Measurements from ENCODE around the gene NIF3L1.
A peak's percentile ranks its signal among the peaks of the same experiment; 100 is the strongest.
"Not testable (repeated sequence)": the region's sequence is repeated elsewhere in the genome, so short reads cannot be mapped to it uniquely, and the experiment has no call there.

NIF3L1 gene

DNA sequence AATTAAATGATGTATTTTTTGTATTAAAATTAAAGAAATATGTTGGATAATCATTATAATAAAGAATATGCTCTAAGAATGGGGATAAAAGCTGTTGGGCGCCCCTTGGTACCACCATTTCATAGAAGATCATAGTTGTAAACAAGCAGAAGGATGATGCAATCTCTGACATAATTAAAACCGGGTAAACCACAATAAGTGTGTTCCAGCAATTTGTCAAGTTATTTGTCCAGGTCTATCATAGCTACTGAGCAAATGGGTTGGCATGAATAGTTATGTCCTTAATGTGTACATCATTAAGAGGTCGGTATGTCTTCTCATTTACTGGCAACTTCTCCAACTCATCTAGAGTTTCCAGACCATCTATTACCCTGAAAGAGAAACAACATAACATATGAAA lies 18.0 kb upstream of the NIF3L1 start:
- DNase-seq (ENCODE audit: low read depth in 2 of 2, low spot score in 1 of 2), result no peak

DNA sequence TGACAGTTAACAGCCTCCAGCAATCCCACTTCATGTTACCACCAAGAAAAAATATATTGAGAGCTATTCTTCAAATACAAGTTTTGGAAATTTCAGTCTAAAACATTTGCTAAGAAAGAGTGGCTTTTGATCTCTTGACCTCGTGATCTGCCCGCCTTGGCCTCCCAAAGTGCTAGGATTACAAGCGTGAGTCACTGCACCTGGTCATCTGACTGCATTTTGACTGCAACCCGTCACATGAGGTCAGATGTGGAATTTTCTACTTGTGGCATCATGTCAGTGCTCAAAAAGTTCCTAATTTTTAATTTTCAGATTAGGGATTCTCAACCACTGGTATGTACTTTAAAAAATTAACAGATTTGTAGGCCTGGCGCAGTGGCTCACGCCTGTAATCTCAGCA lies 15.6 kb upstream of the NIF3L1 start:
- DNase-seq (ENCODE audit: low read depth in 2 of 2, low spot score in 1 of 2), result no peak

DNA sequence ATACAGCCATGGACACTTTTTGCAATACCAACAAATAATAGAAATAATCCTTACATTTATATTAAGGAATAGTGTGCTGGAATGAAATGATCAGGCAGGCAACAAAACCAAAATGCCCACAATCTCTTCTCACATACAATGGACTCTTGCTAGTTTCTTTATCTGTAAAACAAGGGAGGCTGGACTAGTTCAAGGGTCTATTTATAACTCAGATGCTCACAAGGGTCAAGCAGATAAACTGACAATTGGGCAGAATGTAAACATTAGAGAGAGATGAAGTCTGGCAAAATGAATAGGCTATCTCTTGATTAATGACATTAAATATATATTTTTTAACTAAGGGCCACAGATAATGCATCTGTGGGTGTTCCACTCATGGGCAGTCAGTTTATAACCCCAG lies 11.7 kb upstream of the NIF3L1 start:
- DNase-seq (ENCODE audit: low read depth in 2 of 2, low spot score in 1 of 2), result no peak

DNA sequence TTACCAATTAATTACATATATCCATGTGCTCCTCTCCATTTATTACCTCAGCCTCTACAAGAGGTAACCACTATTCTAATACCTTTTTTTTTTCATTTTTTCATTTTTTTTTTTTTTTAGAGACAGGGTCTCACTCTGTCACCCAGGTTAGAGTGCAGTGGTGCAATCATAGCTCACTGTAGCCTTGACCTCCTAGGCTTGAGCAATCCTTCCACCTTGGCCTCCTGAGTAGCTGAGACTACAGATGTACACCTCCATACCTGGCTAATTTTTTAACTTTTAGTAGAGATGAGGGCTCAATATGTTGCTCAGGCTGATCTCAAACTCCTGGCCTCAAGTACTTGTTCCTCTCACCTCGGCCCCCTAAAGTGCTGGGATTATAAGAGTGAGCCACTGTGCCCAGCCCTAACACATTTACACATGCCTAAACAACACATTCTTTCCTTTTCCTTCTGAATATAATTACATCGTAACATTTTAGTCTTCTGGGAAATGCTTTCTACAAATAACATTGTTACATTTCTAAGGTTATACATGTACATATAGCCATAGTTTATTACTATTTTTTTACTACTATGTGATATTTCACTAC lies 10.8 kb upstream of the NIF3L1 start:
- DNase-seq (ENCODE audit: low read depth in 2 of 2, low spot score in 1 of 2), result no peak

DNA sequence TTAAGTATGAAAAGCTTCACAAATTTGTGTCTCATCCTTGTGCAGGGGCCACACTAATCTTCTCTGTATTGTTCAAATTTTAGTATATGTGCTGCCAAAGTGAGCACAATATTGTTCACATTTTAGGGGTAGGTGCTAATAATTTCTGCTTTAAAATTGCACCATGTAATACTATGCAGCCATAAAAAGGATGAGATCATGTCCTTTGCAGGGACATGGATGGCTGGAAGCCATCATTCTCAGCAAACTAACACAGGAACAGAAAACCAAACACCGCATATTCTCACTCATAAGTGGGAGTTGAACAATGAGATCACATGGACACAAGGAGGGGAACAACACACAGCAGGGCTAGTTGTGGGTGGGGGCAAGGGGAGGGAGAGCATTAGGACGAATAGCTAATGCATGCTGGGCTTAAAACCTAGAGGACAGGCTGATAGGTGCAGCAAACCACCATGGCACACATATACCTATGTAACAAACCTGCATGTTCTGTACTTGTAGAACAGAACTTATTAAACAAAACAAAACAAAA lies 7.4 kb upstream of the NIF3L1 start:
- not testable (repeated sequence) for DNase-seq (ENCODE audit: low read depth in 2 of 2, low spot score in 1 of 2)

DNA sequence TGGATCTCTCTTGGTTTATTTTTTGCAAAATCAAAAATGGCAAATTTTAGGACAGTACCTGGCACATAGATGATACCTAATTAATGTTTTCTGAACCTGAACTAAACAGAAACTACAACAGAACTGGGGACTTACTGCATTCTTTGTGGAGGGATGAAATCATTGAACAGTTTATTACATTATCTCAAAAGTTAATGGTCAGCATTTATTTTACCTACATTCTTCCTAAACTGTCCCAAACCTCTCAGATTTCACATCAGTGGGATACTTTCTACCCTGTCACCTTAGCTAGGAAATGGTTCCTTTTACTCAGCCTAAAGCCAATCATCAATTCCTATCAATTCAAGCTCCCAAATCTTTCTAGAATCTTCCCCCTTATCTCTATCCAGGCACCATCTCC lies 10.3 kb downstream of the NIF3L1 start:
- DNase-seq (ENCODE audit: low read depth in 2 of 2, low spot score in 1 of 2), result no peak

DNA sequence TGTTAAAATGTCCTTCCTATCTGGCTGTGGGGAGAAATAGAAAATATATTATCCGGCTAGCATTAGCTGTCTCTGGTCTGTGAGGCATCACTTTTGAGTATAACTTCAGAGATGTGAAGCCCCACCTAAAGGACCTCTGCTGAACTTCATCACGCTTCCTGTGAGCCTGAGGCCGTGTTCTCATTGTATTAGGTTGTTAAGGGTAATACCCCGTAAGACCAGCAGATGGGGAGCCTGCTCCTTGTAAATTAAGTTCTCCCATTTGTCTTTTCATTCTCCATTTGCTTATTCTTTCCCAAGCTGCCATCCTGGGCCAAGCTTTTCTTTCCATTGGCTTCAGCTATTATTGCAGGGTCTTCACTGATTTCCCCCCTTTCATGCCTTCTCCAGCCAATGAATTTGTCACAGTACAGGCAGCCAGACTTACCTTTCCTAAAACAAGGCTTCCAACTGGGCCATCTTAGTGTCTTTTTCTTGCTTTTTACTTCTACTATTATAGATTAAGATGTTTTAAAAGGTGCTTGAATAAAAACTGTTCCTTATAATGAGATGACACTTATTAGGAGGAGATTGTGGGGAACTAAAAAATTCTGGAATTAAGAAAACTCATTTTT lies 12.4 kb downstream of the NIF3L1 start:
- DNase-seq (ENCODE audit: low read depth in 2 of 2, low spot score in 1 of 2), result peak; percentile 31 to 40

DNA sequence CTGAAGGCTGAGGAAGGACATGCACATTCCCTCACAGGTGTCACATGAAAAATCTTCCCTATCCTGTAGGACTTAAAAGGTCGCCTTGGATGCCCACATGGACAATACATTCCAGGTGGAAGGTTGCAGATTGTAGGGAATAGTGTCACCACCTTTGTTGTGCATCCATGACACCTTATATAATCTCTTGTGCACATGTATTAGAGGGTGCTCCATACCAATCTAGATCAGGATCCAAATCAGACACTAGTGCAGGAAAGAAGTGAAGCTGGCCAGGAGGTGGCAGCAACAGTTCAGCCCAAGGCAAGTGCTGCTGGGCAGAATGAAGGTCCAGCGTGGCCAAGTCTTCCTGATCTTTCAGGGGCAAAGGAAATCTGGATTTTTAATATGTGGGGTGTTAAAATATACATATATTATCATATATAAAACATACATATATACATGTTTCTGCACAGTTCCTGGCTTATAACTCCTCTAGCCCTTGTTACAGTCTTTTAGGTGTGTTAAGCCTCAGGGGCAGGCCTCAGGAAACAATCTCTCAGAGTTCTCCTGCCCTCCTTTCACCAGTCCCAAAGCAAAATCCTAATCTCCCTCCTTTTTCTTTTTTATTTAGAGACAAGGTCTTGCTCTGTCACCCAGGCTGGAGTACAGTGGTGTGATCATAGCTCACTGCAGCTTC lies 16.6 kb downstream of the NIF3L1 start:
- DNase-seq (ENCODE audit: low read depth in 2 of 2, low spot score in 1 of 2), result peak; percentile 2 to 13

DNA sequence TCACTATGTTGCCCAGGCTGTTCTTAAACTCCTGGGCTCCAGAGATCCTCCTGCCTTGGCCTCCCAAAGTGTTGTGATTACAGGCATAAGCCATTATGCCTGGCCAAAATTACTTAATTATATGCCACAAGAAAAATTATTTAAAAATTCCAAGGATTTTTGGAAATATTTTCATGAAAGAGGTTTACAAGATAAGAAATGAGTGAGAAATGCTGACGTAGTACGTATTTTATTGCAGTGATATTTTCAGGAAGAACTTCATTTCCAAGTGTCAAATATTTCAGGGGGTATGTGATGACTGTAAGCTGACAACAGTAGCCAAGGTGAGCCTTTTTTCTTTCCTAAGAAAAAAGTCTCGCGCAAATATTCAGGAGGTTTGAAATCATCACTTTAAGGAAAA lies 20.8 kb downstream of the NIF3L1 start:
- DNase-seq (ENCODE audit: low read depth in 2 of 2, low spot score in 1 of 2), result no peak

DNA sequence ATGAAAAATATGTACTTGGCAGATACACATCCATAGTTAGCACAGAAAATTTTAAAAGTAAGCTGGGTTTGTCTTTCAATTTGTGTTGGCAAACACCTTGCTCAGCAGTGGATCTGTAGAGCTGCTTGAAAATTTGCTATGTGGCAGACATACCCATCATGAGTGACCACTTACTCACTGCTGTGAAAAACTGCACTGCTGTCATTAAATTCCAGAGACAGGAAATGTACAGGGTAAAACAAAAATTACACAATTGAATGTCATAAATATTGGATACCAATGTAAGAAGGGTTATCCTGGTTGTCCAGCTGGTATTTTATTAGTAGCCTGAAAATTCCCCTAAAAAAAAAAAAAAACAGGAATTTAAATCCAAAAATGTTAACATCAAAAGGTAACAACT lies 24.5 kb downstream of the NIF3L1 start:
- no peak for DNase-seq (ENCODE audit: low read depth in 2 of 2, low spot score in 1 of 2)

DNA sequence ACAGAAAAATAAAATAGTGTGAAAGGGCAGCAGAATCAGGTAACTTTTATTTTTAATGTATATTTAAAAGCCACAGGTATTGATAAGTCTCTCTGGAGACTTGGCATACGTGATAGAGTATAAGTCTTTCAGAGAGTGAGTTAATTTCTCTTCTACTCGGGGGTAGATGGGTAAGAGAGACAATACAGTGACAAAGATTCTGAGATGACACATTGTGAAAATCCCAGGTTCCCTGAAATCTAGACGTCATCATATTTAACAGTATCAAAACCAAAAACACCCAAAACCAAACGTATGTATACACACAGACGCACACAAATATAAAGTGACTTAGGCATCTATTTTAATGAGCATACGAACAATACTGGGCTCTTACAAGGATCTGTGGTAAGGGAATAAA lies 33.3 kb downstream of the NIF3L1 start:
- no peak for DNase-seq (ENCODE audit: low read depth in 2 of 2, low spot score in 1 of 2)

DNA sequence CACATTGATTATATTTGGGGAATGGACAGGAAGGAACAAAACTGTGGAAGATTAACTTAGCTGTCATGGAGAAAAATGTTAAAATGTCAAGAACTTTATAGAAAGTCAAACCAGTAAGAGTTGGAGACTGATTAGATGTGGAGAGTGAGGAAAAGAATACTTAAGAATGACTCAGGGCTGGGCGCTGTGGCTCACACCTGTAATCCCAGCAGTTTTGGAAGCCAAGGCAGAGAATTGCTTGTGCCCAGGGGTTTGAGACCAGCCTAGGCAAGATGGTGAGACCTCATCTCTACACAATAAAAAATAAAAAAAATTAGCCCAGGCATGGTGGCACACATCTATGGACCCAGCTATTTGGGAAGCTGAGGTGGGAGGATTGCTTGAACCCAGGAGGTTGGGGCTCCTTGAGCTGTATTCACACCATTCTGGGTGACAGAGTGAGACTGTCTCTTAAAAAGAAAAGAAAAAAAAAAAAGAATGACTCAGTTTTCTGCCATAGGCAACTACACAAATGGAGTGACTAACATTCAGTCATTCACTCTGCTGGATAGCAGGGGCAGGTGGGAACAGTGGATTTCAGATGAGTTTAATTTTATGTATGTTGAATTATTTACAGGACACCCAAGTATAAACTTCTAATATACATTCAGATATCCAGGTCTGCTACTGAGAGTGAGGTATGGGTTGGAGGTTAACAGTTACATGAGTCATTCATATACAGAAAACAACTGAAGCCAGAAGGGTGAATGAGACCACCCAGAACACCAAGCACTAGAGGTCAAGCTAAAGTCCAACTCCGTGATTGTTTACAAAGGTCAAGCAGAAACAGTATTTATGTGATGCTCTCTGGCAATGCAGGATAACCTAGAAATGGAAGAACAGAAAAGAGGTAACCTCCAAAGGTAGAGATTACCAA lies 40.4 kb downstream of the NIF3L1 start:
- no peak for DNase-seq (ENCODE audit: low read depth in 2 of 2, low spot score in 1 of 2)

DNA sequence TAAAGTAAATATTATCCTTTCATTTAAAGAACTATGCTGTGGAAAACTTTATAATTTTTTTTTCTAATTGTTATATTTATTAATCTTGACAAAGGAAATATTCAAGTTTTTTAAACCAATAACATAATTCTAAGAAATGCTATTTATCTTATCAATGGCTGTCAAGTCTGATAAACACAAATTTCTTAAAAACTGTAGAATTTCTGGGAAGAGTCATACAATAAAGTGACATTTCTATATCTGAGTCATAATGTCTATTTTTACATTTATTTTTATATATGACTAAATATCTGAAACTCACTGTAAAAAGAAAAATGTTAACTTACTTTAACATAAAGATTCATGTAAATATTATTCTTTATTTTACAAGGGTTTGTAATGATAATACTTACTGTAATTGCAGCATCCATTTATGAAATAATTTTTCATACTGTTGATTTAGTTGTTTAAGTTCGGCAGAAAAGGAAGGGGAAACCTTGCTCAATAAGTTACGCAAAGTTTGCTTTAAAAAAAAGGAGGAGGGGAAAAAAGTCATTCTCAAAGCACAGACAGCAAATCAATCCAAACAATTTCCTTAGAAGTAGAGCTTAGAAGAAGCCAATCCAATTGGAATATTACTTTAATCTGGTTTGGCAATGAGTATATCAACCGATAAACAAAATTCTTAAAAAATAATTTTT lies 41.9 kb downstream of the NIF3L1 start:
- no peak for DNase-seq (ENCODE audit: low read depth in 2 of 2, low spot score in 1 of 2)

DNA sequence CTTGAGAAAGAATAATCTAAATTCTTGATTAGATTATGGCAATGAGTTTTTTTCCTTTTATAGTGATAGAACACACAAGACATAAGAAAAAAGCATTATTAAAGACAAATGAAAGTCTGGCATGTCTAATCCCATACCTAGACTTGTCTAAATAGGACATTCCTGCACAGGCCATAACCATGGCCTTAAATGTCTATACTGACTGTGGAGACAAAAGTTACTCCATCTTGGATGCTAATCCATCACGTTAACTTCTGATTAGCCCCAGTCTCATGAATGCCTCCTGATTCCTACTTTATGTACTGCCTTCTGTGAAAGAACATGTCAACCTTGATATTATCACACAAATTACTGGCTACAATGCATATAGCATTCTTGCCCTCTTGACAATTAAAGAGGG lies 50.7 kb downstream of the NIF3L1 start:
- no peak for DNase-seq (ENCODE audit: low read depth in 2 of 2, low spot score in 1 of 2)

DNA sequence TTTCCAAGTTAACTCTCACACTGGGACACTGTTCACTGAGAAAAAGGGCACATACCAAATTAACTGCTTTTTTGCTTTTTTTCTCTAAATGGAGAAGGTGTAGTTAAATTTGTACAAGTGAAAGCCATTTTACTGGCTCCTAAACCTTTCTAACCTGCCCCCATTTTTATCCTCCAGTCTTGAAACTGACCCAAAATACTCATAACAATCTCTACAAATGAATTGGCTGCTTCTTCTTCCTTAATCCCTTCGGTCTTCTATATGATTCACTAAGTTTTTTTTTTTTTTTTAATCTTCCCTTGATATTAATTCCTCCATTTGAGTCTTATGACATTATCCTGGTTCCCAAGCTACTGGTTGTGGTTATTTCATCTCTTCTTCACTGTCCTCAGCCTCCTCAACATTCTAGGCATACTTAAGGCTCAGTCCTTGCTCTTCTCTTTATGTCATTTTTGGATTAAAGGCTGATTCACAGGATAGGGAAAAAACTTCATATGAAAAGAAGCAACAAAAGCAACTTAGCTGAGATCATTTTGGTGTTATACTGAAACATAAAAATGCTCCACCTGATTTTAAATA lies 54.4 kb downstream of the NIF3L1 start:
- no peak for DNase-seq (ENCODE audit: low read depth in 2 of 2, low spot score in 1 of 2)

DNA sequence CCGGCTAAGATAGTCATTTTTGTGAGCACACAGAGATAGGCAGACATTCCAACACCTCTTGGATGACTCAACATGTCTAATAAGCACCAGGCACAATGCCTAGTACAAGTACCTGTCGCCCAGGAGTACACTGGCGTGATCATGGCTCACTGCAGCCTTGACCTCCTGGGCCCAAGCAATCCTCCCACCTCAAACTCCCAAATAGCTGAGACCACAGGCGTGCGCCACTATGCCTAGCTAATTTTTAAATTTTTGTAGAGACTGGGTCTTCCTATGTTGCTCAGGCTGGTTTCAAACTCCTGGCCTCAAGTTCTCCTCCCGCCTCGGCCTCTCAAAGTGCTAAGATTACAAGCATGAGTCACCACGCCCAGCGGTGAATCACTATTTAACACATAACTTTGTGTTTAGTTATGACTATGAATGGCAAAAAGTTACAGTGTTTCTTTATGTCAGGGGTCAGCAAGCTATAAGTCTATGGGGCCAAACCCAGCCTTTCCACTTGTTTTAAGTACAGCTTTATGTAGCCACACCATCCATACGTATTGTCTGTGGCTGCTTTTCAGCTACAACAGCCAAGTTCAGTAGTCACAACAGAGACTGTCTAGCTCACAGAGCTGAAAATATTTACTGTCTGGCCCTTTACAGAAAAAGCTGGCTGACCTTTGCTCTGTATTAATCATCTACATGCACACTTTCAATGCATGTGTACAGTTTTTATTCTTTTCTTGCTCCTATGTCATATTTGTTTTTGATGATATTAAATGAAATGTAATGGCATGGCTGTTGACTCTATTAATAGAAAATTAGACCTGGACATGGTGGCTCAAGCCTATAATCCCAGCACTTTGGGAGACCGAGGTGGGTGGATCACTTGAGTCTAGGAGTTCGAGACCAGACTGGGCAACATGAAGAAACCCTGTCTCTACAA lies 55.6 kb downstream of the NIF3L1 start:
- DNase-seq (ENCODE audit: low read depth in 2 of 2, low spot score in 1 of 2), result peak in 1 of 2 donors; percentile 21

DNA sequence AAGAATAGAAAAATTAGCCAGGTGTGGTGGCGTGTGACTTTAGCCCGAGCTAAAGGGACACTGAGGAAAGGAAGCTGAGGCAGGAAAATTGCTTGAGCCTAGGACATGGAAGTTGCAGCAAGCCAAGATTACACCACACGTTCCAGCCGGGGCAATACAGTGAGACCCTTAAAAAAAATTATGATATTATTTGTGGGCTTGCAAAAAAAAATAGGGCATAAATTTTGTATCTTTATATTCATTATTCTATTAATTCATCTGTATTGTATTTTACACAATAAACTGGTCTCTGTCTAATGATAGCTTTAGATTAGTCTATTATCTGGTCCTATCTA lies 56.2 kb downstream of the NIF3L1 start:
- DNase-seq (ENCODE audit: low read depth in 2 of 2, low spot score in 1 of 2), result no peak

DNA sequence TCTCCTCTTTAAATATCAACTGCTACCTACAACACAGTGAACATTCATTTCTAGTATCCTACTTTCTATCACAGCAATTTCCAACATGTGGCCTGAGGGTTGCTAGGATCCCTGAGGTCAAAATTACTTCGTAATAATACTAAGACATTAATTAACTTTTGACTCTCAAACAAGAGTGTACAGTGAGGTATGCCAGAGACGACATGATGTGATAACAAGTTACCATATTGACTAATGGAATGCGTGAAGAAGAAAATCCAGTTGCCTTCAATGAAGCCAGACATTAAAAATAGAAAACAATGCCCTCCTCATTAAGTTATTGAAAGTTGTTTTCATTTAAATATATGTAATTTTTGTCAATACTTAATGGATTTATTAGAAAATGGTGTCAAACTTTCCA lies 61.2 kb downstream of the NIF3L1 start:
- no peak for DNase-seq (ENCODE audit: low read depth in 2 of 2, low spot score in 1 of 2)
